ENCODE data around the gene MTUS2.

The MTUS2 gene

DNA sequence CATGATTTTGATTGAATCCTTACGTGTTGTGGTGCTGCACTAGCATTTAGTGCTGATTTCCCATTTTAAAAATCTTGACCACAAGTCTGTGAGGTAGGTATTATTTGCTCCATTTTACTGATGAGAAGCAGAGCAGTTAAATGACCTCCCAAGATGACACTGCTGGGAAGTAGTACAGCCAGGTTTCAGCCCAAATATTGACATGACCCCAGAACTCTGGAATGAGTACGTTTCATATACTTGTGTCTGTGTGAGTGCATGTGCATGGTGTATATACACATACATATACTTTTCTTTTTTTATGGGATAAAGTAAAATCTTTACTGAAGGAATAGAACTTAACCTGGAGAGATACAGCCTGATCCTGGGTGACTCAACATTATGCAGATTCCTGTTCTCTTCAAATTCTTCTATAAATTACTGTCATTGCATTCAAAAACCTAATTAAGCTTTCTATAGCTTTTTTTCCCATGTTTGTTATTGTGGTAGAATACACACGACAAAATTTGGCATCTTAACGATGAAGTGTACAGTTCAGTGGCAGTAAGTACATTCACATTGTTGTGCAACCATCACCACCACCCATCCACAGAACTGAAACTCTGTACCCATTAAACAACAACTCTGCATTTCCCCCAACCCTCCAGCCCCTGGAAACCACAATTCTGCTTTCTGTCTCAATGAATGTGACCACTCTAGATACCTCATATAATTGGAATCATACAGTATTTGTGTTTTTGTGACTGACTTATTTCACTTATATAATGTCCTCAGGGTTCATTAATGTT, 311.9 kb downstream of the MTUS2 start:
- no peak for DNase-seq
- TF ChIP-seq GATA1 (IDR thresholded peaks at IDR 0.05; ENCODE audit: low read depth, low read length) = no peak
- no peak for TF ChIP-seq POLR2A (IDR thresholded peaks at IDR 0.05; ENCODE audit: low read length)

DNA sequence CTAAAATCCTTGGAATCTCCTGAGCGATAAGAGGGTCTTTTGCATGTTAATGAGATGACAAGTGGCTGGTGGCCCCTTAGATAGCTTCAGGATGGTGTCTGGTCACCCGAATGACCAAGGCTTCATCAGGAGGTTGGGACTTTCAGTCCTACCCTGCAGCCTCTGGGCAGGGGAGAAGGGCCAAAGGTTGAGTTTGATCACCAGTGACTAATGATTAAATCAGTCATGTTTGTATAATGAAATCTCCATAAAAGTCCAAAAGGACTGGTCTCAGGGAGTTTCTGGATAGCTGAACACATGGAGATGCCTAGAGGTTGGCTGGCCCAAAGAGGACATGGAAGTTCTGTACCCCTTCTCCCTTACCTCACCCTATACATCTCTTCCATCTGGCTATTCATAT, 316.2 kb downstream of the MTUS2 start:
- no peak for TF ChIP-seq GATA1 (IDR thresholded peaks at IDR 0.05; ENCODE audit: low read depth, low read length)
- TF ChIP-seq POLR2A (IDR thresholded peaks at IDR 0.05; ENCODE audit: low read length) = no peak
- no peak for DNase-seq

DNA sequence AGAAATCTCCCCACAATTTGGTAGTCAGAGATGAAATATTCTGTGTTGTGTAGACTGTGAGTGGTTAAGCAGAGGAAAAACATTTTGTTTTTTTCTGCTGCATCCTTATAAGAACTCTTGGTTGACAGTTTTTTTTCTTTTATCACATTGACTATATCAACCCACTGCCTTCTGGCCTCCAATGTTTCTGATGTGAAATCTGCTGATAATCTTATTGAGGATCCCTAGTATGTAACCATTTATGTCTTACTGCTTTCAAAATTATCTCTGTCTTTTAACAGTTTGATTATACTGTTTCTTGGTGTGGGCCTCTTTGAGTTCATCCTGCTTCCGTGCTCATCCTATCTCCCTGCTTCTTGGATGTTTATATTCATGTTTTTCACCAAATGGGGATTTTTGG, 316.9 kb downstream of the MTUS2 start:
- no peak for TF ChIP-seq POLR2A (IDR thresholded peaks at IDR 0.05; ENCODE audit: low read length)
- no peak for TF ChIP-seq GATA1 (IDR thresholded peaks at IDR 0.05; ENCODE audit: low read depth, low read length)
- DNase-seq = no peak

DNA sequence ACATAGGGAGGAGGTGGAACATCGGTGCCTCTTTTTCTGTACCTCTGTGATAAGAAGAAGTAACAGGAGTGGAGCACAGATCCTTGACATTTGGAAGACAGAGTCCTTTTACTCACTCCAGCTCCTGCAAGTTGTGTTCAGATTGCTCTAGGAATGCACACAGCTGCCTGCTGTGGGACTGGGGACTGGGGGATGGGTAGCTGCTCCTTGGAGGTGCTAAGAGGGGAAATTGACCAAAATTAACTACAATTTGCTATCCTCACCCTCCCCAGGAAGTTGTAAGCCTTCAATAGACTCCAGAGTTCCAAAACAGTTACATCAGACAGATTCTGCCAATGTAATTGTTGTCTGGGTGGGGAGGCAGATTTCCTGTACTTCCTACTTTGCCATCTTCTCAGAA, 317.9 kb downstream of the MTUS2 start:
- no peak for TF ChIP-seq POLR2A (IDR thresholded peaks at IDR 0.05; ENCODE audit: low read length)
- no peak for TF ChIP-seq GATA1 (IDR thresholded peaks at IDR 0.05; ENCODE audit: low read depth, low read length)
- no peak for DNase-seq

DNA sequence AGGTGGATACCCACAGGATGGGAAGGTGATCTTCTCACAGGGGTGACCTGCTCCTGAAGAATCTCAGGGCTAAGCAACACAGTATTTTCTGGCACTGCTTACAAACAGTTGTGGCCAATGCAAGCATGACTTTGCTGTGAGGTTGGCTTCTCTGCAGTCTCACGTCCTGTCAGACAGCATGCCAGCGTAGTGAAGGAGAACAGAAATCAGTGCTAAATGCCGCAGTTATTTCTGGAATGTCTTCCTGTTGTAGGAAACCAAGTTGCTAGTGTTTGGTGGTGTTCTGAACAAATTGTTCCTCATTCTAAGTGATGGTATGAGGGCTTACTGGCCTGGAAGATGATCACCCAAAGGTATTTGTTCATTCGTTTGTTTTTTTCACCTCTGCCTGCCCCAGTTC, 320.1 kb downstream of the MTUS2 start:
- no peak for TF ChIP-seq GATA1 (IDR thresholded peaks at IDR 0.05; ENCODE audit: low read depth, low read length)
- TF ChIP-seq POLR2A (IDR thresholded peaks at IDR 0.05; ENCODE audit: low read length) = no peak
- no peak for DNase-seq

DNA sequence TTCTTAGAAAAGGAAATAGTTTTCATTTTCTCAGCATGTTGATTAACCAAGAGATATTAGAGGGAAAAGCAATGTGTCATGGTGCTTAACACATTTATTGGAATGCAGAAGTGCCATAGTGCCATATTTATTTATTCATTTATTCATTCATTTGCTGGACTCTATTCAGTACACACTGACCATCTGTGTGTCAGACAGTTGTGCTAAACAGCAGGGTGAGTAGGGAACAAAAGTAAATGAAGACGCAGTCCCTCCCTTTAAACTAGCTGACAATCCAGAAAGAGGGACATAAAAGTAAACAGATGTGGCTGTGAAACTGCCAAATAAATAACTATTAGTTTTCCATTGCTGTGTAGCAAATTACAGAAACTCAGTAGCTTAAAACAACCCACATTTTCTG, 323.7 kb downstream of the MTUS2 start:
- DNase-seq = no peak
- TF ChIP-seq GATA1 (IDR thresholded peaks at IDR 0.05; ENCODE audit: low read depth, low read length) = no peak
- no peak for TF ChIP-seq POLR2A (IDR thresholded peaks at IDR 0.05; ENCODE audit: low read length)

DNA sequence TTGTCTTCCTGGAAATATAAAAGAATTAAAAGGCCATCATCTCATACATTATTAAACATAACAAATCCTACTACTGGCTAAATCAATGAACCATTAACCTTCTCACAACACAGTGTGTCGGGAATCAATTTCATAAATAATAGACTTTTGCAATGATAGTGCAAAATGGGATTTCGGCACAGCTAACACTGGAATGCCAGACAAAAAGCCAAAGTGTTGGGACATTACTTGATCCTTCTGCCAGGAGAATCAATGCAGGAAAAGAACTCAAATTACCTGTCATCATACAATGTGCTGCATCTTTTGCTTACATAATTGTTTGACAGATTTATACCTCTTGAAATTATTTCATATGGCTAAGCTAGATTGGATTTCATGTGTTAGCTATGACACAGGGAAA, 334.3 kb downstream of the MTUS2 start:
- DNase-seq = no peak
- TF ChIP-seq POLR2A (IDR thresholded peaks at IDR 0.05; ENCODE audit: low read length) (no peak), GATA1 (IDR thresholded peaks at IDR 0.05; ENCODE audit: low read depth, low read length) (no peak)

DNA sequence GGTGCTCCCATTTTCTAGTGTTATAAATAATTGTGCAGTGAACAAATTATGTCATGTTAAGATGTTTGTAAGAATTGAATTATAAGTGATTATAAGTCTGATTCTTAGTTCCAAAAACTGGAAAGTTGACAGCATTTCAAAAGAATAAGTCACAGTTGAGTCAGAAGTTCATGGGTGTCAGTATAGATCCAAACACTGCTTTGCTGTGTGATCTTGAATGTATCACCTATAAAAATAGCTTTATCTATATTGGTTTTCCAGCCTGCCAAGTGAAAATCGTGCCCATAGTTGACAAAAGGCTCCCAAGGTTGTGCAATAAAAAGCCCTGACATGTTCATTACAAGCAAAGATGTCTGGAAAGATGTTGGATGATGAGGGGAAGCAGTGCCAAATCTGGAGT, 336.0 kb downstream of the MTUS2 start:
- no peak for DNase-seq
- TF ChIP-seq GATA1 (IDR thresholded peaks at IDR 0.05; ENCODE audit: low read depth, low read length) (no peak), POLR2A (IDR thresholded peaks at IDR 0.05; ENCODE audit: low read length) (no peak)

DNA sequence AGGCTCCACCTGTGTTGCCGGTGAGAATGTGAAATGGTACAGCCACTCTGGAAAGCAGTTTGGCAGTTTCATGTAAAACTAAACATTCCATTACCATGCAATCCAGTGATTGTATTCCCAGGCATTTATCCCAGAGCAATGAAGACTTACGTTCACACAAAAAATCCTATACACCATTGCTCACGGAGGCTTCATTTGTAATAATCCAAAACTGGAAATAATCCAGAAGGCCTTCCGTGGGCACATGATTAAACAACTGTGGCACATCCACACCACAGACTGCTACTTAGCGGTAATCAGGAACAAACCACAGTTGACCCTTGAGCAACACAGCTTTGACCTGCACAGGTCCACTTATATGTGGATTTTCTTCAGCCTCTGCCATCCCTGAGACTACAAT, 339.7 kb downstream of the MTUS2 start:
- DNase-seq = no peak
- TF ChIP-seq POLR2A (IDR thresholded peaks at IDR 0.05; ENCODE audit: low read length) = no peak
- no peak for TF ChIP-seq GATA1 (IDR thresholded peaks at IDR 0.05; ENCODE audit: low read depth, low read length)

DNA sequence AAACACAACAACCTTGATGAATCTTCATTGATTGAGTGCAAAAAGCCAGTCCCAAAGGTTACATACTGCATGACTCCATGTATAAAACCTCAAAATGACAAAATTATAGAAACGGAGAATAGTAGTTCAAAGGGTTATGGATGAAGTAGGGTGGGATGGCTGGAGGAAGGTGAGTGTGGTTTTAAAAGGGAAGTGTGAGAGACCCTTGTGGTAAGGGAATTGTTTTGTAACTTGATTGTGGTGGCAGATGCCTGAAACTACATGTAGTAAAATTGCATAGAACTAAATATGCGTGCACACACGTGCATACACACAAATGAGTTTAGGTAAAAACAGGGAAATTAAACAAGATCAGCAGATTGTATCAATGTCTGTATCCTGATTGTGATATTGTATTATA, 340.7 kb downstream of the MTUS2 start:
- DNase-seq = no peak
- TF ChIP-seq POLR2A (IDR thresholded peaks at IDR 0.05; ENCODE audit: low read length) (no peak), GATA1 (IDR thresholded peaks at IDR 0.05; ENCODE audit: low read depth, low read length) (no peak)

DNA sequence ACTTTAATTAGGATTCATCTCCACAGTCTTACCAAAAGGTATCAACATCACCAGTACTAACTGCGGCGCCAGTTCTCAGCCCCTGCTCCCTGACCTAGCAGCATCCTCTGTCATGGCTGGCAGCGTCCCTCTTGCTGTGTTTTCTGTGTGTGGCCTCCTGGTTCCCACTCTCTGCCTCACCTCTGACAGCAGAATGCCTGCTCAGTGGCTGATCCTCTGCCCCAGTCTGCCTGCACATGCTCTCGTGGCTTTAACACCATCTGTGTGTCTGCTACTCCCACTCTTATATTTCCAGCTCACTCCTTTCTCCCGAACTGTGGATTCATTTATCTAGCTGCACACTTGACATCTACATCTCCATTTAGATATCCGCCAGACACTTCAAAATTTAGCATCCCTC, 341.5 kb downstream of the MTUS2 start:
- no peak for DNase-seq
- TF ChIP-seq POLR2A (IDR thresholded peaks at IDR 0.05; ENCODE audit: low read length) (no peak), GATA1 (IDR thresholded peaks at IDR 0.05; ENCODE audit: low read depth, low read length) (no peak)

DNA sequence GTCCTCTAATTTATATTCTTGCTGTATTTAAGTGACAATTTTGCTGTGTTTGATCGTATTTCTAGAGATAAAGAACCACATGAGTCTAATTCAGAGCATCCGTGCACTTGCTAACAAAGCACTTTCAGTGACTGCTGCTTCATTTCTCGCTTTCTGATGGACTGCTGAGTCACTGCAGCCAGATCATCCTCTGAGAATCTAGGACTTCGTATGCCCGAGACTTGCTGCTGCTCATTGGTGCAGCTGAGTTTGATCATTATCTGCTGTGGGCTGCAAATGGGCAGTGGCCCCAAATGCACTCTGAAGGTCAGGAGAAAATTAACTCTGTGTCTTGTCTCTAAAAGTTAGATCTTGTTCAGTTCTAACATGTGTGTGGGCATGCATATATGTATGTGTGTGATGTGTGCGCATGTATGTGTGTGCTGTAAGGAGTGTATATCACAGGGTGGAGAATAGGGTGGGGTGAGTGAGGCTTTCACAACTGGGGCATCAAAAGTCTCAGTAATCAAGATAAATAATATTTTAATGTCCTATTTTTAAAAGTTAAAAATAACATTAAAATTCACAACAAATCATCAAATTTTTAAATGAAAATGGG, 342.6 kb downstream of the MTUS2 start:
- DNase-seq = no peak

DNA sequence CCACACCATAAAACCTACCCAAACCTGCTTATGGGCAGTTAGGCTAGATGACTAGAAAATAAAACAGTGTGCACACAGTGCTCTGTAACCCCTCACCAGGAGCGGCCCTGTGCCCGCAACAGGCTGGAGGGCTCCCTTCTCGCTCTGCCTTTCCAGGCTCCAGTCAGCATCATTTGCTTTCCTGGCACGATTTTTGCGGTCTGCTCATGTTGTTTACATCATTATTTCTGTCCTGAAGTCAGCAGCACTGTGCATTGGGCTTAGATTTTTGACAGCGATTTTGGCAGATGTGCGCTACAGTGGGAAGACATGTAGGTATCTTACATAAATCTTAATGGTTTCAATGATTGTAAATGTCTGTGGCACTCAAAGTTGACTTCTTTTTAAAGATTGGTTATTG, 344.0 kb downstream of the MTUS2 start:
- TF ChIP-seq GATA1 (IDR thresholded peaks at IDR 0.05; ENCODE audit: low read depth, low read length) (no peak), POLR2A (IDR thresholded peaks at IDR 0.05; ENCODE audit: low read length) (no peak)

More for the DNA sequence above, 342.6 kb downstream of the MTUS2 start:
- TF ChIP-seq GATA1 (IDR thresholded peaks at IDR 0.05; ENCODE audit: low read depth, low read length) (no peak), POLR2A (IDR thresholded peaks at IDR 0.05; ENCODE audit: low read length) (no peak)

DNA sequence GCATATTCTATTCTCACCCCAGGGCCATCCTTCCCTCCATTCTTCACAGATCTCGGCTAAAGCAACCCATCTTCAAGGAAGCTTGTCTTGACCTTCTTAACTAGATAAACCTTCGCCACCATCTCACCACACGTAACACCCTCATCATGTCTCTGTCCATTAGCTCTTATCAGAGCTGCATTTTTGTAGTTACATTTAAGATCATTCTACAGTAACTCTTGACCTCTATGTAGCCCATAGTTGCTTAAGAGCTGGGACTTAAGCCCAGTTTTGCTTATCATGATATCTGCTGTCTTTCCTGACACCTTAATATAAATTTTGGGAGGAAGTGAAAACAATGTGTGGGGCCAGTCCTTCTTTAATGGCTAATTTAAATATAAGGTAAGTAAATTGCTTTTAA, 345.1 kb downstream of the MTUS2 start:
- TF ChIP-seq POLR2A (IDR thresholded peaks at IDR 0.05; ENCODE audit: low read length) (no peak), GATA1 (IDR thresholded peaks at IDR 0.05; ENCODE audit: low read depth, low read length) (no peak)
- DNase-seq = no peak

More for the DNA sequence above, 344.0 kb downstream of the MTUS2 start:
- no peak for DNase-seq

DNA sequence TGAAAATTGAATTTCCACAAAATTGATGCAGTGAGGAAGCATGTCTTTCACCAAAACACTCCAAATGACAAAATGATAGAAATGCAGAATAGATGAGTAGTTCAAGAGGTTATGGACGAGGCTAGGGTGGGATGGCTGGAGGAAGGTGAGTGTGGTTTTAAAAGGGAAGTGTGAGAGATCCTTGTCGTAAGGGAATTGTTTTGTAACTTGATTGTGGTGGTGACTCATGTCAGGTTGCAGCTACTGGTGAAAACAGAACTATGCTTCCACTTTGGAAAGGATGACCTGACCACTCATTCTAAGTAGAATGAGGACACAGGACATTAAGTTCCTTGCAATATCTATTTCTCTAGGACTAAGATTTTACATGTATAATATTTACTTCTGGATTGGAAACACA, 345.7 kb downstream of the MTUS2 start:
- no peak for DNase-seq
- TF ChIP-seq GATA1 (IDR thresholded peaks at IDR 0.05; ENCODE audit: low read depth, low read length) (no peak), POLR2A (IDR thresholded peaks at IDR 0.05; ENCODE audit: low read length) (no peak)

Measured in erythroblast (primary cell).